WTC11 (cell line): ENCODE results near the gene OR52N4. TPM values are rescaled to one million over a fixed set of nuclear protein-coding genes. Genes with fewer than 3 reads are reported as not detected.

ENCODE experiments used
- ATAC-seq: fragments of 200-7000 bp; cut with Tn5 transposase; 2 replicates; pipeline ENCODE4 v1.10.0; 2021; ENCODE audit warnings: mild to moderate bottlenecking, moderate library complexity
- CTCF ChIA-PET: fragments of 300-600 bp; sonication (Branson Sonifier 250); formaldehyde crosslinking; loops from one replicate; lab custom pipeline; 2021; ENCODE audit warnings: antibody characterized with exemption; lab: Charles Lee
- POLR2A ChIA-PET: fragments of 350-600 bp; sonication (Branson Sonifier 250); formaldehyde crosslinking; loops from one replicate; lab custom pipeline; 2021; ENCODE audit warnings: antibody characterized with exemption; lab: Charles Lee
- DNase-seq: peaks from one replicate; pipeline ENCODE4 v3.0.0; 2021; ENCODE audit warnings: low spot score
- H3K27ac Mint-ChIP-seq: 2 replicates; pipeline ENCODE4 v1.8.0; 2021; ENCODE audit warnings: mixed read lengths
- H3K27me3 Mint-ChIP-seq: 2 replicates; pipeline ENCODE4 v1.8.0; 2021; ENCODE audit warnings: low read depth, mild to moderate bottlenecking, moderate library complexity, mixed read lengths
- H3K36me3 Mint-ChIP-seq: 2 replicates; pipeline ENCODE4 v1.8.0; 2021; ENCODE audit warnings: mixed read lengths
- H3K4me1 Mint-ChIP-seq: 2 replicates; pipeline ENCODE4 v1.8.0; 2022; ENCODE audit warnings: mixed read lengths
- H3K4me3 Mint-ChIP-seq: 2 replicates; pipeline ENCODE4 v1.8.0; 2021; ENCODE audit warnings: mild to moderate bottlenecking, moderate library complexity, mixed read lengths
- H3K9me3 Mint-ChIP-seq: 2 replicates; pipeline ENCODE4 v1.8.0; 2021; ENCODE audit warnings: mixed read lengths
- ARID4B ChIP-seq: sonication (generic); formaldehyde crosslinking; IDR thresholded peaks from 2 replicates; pipeline ENCODE4 v1.8.0; 2023; ENCODE audit warnings: missing genetic modification reagents, mild to moderate bottlenecking, borderline replicate concordance
- ATF3 ChIP-seq: sonication (generic); formaldehyde crosslinking; conservative IDR thresholded peaks from 2 replicates; pipeline ENCODE4 v1.8.1; 2022; ENCODE audit warnings: mild to moderate bottlenecking, missing genetic modification reagents
- ATF6 ChIP-seq: sonication (generic); formaldehyde crosslinking; IDR thresholded peaks from 2 replicates; pipeline ENCODE4 v1.8.1; 2023; ENCODE audit warnings: mild to moderate bottlenecking, missing genetic modification reagents
- CREM ChIP-seq: sonication (generic); formaldehyde crosslinking; IDR thresholded peaks from 2 replicates; pipeline ENCODE4 v1.8.1; 2022; ENCODE audit warnings: mild to moderate bottlenecking, missing genetic modification reagents, moderate library complexity
- ELF4 ChIP-seq: sonication (generic); formaldehyde crosslinking; IDR thresholded peaks from 2 replicates; pipeline ENCODE4 v1.8.1; 2022; ENCODE audit warnings: low read depth, mild to moderate bottlenecking, moderate library complexity, missing genetic modification reagents
- FOXJ3 ChIP-seq: sonication (generic); formaldehyde crosslinking; IDR thresholded peaks from 2 replicates; pipeline ENCODE4 v1.9.0; 2021; ENCODE audit warnings: missing genetic modification reagents, mild to moderate bottlenecking, borderline replicate concordance
- GTF2I ChIP-seq: fragments of 250-450 bp; sonication (Bioruptor Pico); conservative IDR thresholded peaks from 2 replicates; pipeline ENCODE4 v1.4.0; 2021; ENCODE audit warnings: mild to moderate bottlenecking
- MLX ChIP-seq: sonication (generic); formaldehyde crosslinking; IDR thresholded peaks from 2 replicates; pipeline ENCODE4 v1.8.1; 2023; ENCODE audit warnings: mild to moderate bottlenecking, missing genetic modification reagents, moderate library complexity
- NR1H2 ChIP-seq: sonication (generic); formaldehyde crosslinking; IDR thresholded peaks from 2 replicates; pipeline ENCODE4 v1.9.0; 2021; ENCODE audit warnings: mild to moderate bottlenecking, moderate library complexity, missing genetic modification reagents
- PRDM15 ChIP-seq: sonication (generic); formaldehyde crosslinking; IDR thresholded peaks from 2 replicates; pipeline ENCODE4 v1.8.0; 2022; ENCODE audit warnings: missing genetic modification reagents
- STAT6 ChIP-seq: sonication (generic); formaldehyde crosslinking; conservative IDR thresholded peaks from 2 replicates; pipeline ENCODE4 v1.8.1; 2023; ENCODE audit warnings: mild to moderate bottlenecking, low read depth, missing genetic modification reagents, moderate library complexity
- TP53 ChIP-seq: sonication (generic); formaldehyde crosslinking; IDR thresholded peaks from 2 replicates; pipeline ENCODE4 v1.8.1; 2023; ENCODE audit warnings: mild to moderate bottlenecking, missing genetic modification reagents
- ZNF138 ChIP-seq: sonication (generic); formaldehyde crosslinking; conservative IDR thresholded peaks from 2 replicates; pipeline ENCODE4 v1.8.1; 2022; ENCODE audit warnings: mild to moderate bottlenecking, moderate library complexity, missing genetic modification reagents
- ZNF396 ChIP-seq: fragments of 250-450 bp; sonication (Bioruptor Pico); IDR thresholded peaks from 2 replicates; pipeline ENCODE4 v1.8.0; 2021; ENCODE audit warnings: mild to moderate bottlenecking, moderate library complexity, borderline replicate concordance
- total RNA-seq: library from RNA; stranded (reverse); gene quantifications from 3 replicates; pipeline ENCODE4 v1.2.3, GENCODE V29; 2021

Gene OR52N4
- total RNA-seq, 1 experiment from 2014 or later, result 0.52 TPM

GRCh38 chr11:5767056-5767455 is 13.0 kb downstream of the OR52N4 start (continued):
- TF ChIP-seq ARID4B (no peak), MLX (CRISPR knock-in tag) (no peak), CREM (CRISPR knock-in tag) (no peak), ZNF396 (CRISPR knock-in tag) (no peak), ZNF138 (CRISPR knock-in tag) (no peak), FOXJ3 (CRISPR knock-in tag) (no peak), ELF4 (no peak)

- Mint-ChIP-seq H3K4me1 (no peaks in the 10 kb centered on the region), H3K36me3 (no peaks in the 10 kb centered on the region), H3K27ac (no peak within 1 kb of the TSS), H3K4me3 (no peak within 1 kb of the TSS), H3K27me3 (no peaks in the 10 kb centered on the region)
- POLR2A ChIA-PET, result no interaction called here
- CTCF ChIA-PET, result no interaction called here
- no peak for DNase-seq
- ATAC-seq, result no peak
- TF ChIP-seq PRDM15 (CRISPR knock-in tag), result no peak
- TF ChIP-seq GTF2I (CRISPR knock-in tag), result no peak
- TF ChIP-seq ATF6 (CRISPR knock-in tag), result no peak
- no peak for TF ChIP-seq TP53 (CRISPR knock-in tag)
- TF ChIP-seq, all 79 proteins: peak for 0
- no peaks in the 10 kb centered on the region for H3K9me3 Mint-ChIP-seq
Measured at GRCh38 chr11:5783255-5783654, 29.2 kb downstream of the OR52N4 start, which contains the start of gene OR52N5. Gene OR52N5, minus strand, starts transcription at chr11:5783355. Its CDS starts 4,721 bp downstream, at chr11:5778634.

- CTCF ChIA-PET, result no interaction called here
- Mint-ChIP-seq H3K4me3 (no peak within 1 kb of the TSS), H3K27ac (no peak within 1 kb of the TSS), H3K27me3 (no peaks in the 10 kb centered on the region), H3K4me1 (no peaks in the 10 kb centered on the region), H3K9me3 (no peaks in the 10 kb centered on the region), H3K36me3 (no peaks in the 10 kb centered on the region)
- DNase-seq (no peak), ATAC-seq (no peak)
- POLR2A ChIA-PET, result no interaction called here
- TF ChIP-seq NR1H2 (no peak), GTF2I (CRISPR knock-in tag) (no peak), ATF6 (CRISPR knock-in tag) (no peak), FOXJ3 (CRISPR knock-in tag) (no peak), STAT6 (no peak), ATF3 (CRISPR knock-in tag) (no peak), MLX (CRISPR knock-in tag) (no peak)
Measured at GRCh38 chr11:5791165-5791564, 37.1 kb downstream of the OR52N4 start, which contains the start of gene OR52N1. Gene OR52N1, minus strand, starts transcription at chr11:5791265. Its CDS starts 2,449 bp downstream, at chr11:5788816.
